Sigmoid colon (tissue), 4 donors: ENCODE measurements around the gene KRT73.

Source experiments
- POLR2A ChIP-seq, 2 donors: fragments of 450-650 bp; IDR thresholded peaks; one replicate each; pipeline ENCODE4 v1.6.1; 2016; ENCODE audit warnings: antibody characterized with exemption in 2 of 2, mild to moderate bottlenecking in 2 of 2, moderate library complexity in 2 of 2
- POLR2AphosphoS5 ChIP-seq, 4 donors: sonication (generic); formaldehyde crosslinking; IDR thresholded peaks; one replicate each; pipeline ENCODE4 v1.6.1; 2017; ENCODE audit warnings: antibody characterized with exemption in 4 of 4
- TF ChIP-seq, protein P1 (sequence below), 4 experiments: fragments of 450-650 bp in 3 of 4; fragments of 200-600 bp in 1 of 4; IDR thresholded peaks; one replicate each; pipeline ENCODE4 v1.5.1; 2016 to 2019; ENCODE audit warnings: antibody characterized with exemption in 4 of 4, mild to moderate bottlenecking in 3 of 4, moderate library complexity in 2 of 4

DNA sequence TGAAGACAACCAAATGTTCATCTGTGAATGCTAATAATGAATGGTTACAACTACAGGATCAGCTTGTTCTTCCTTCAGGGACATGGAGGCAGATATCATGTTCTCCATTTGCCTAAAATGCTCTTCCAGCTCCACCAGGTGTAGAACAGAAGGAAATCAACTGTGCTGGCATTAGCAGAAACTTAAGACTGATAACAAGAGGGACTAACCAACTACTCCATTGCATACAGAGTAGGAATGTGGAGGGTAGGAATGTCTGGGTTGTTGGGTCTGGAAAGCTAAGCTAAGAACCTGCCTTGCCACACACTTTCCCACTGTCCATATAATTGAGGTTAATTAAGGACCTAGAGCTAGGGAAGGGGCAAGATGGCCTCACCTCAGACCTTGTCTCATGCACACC lies 45.1 kb upstream of the KRT73 start:
- TF ChIP-seq, protein P1, sequence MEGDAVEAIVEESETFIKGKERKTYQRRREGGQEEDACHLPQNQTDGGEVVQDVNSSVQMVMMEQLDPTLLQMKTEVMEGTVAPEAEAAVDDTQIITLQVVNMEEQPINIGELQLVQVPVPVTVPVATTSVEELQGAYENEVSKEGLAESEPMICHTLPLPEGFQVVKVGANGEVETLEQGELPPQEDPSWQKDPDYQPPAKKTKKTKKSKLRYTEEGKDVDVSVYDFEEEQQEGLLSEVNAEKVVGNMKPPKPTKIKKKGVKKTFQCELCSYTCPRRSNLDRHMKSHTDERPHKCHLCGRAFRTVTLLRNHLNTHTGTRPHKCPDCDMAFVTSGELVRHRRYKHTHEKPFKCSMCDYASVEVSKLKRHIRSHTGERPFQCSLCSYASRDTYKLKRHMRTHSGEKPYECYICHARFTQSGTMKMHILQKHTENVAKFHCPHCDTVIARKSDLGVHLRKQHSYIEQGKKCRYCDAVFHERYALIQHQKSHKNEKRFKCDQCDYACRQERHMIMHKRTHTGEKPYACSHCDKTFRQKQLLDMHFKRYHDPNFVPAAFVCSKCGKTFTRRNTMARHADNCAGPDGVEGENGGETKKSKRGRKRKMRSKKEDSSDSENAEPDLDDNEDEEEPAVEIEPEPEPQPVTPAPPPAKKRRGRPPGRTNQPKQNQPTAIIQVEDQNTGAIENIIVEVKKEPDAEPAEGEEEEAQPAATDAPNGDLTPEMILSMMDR (IDR thresholded peaks at IDR 0.05): no peak
- TF ChIP-seq POLR2A (IDR thresholded peaks at IDR 0.05): no peak
- no peak for TF ChIP-seq POLR2AphosphoS5 (IDR thresholded peaks at IDR 0.05)
